ENCODE results near the gene ARHGEF16.

GRCh38 chr1:3477241-3477995, 23.0 kb downstream of the ARHGEF16 start:
- no peak for TF ChIP-seq CTCF (conservative IDR thresholded peaks at IDR 0.05)
- TF ChIP-seq EZH2 (IDR thresholded peaks at IDR 0.05; ENCODE audit: low read depth): no peak

Data from PC-9 (cell line).